HUES48 (cell line): Measurements from ENCODE around the gene DAP.

Source experiments
- H3K27ac ChIP-seq: one replicate; pipeline ENCODE4 v1.7.0; 2013; ENCODE audit warnings: low read depth, low read length, inconsistent platforms
- H3K27me3 ChIP-seq: 2 replicates; pipeline ENCODE4 v1.6.1; 2013; ENCODE audit warnings: mild to moderate bottlenecking, low read length; ENCODE audit not compliant: control insufficient read depth, insufficient read depth
- H3K36me3 ChIP-seq: 2 replicates; pipeline ENCODE4 v1.6.1; 2013; ENCODE audit warnings: low read length; ENCODE audit not compliant: control insufficient read depth, insufficient read depth
- H3K4me1 ChIP-seq: 2 replicates; pipeline ENCODE4 v1.6.1; 2013; ENCODE audit warnings: mild to moderate bottlenecking, low read length; ENCODE audit not compliant: control insufficient read depth, insufficient read depth
- H3K4me3 ChIP-seq: 2 replicates; pipeline ENCODE4 v1.5.1; 2013; ENCODE audit warnings: mild to moderate bottlenecking, low read depth, low read length
- H3K9ac ChIP-seq: 2 replicates; pipeline ENCODE4 v1.6.1; 2013; ENCODE audit warnings: mild to moderate bottlenecking, low read depth, low read length, moderate library complexity
- H3K9me3 ChIP-seq: 2 replicates; pipeline ENCODE4 v1.6.1; 2013; ENCODE audit warnings: low read length; ENCODE audit not compliant: control insufficient read depth, insufficient read depth

DAP gene

DNA sequence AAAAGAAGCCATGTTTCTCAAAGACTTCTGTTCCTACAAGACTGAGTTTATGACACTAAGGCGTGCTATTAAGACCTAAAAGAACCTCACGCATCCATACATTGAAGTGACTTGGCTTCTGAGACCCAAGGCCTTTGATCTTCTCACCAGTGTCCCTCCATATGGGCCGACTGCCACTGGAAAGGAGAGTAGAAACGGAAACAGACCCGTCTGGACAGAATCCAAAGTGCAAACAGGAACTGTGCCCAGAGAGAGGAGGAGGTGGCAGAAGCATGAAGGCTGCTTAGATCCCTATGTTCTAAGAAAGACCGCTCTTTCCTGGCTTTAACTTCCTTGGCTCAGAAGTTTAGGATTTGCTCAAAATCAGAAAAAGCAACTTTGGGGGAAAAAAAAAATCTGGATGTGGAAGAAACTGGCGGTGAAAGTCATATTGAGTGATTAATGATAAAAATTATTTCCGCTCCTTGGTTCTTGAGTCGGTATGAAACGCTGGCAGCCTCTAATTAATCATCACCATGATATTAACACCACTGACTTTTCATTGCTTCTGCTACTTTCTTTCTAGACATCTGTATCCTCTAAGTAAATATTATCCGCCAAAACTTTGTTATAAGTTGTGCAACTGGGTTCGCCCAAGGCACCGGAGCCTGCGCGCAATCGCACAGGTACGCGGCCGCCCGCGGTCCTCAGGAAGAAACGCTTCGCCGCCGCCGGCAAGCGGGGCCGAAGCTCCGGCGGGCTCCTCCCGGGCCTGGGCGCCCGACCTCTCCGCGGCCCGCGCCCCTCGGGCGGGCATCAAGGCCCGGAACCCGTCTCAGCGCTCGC, 726 bp downstream of the DAP start:
- peak overlapping the region; percentile 73 for H3K27ac ChIP-seq
- peak overlapping the region; percentile 78 for H3K4me3 ChIP-seq
- H3K36me3 ChIP-seq: no peaks in the 10 kb centered on the region; the same call in 1 of the 2 replicates
- peak overlapping the region; percentile 33 for H3K9ac ChIP-seq
- H3K27me3 ChIP-seq: peaks cover 8% of the 10 kb centered on the region
- H3K9me3 ChIP-seq: no peaks in the 10 kb centered on the region
- H3K4me1 ChIP-seq: peaks cover 9% of the 10 kb centered on the region

DNA sequence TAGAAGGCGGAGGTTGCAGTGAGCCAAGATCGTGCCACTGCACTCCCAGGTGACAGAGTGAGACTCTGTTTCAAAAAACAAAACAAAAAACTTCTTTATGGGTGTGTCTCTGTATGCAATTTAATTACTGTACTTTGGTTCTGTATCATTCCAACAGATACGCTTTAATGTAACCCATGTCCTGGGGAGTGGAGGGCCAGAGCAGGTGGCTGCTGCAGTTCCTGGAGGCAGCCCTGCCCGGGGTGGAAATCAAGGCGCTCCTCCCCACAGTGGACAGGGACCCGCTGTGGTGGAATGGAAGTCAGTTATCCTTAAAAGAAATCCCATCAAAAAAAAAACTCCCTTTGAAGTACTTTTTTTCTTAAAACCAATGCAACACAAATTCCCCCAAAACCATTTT, 1.9 kb downstream of the DAP start:
- Histone ChIP-seq H3K4me1 (peaks cover 9% of the 10 kb centered on the region), H3K9ac (no peak overlapping the region), H3K4me3 (no peak overlapping the region), H3K27me3 (peaks cover 8% of the 10 kb centered on the region), H3K9me3 (no peaks in the 10 kb centered on the region), H3K27ac (no peak overlapping the region), H3K36me3 (no peaks in the 10 kb centered on the region; the same call in 1 of the 2 replicates)

DNA sequence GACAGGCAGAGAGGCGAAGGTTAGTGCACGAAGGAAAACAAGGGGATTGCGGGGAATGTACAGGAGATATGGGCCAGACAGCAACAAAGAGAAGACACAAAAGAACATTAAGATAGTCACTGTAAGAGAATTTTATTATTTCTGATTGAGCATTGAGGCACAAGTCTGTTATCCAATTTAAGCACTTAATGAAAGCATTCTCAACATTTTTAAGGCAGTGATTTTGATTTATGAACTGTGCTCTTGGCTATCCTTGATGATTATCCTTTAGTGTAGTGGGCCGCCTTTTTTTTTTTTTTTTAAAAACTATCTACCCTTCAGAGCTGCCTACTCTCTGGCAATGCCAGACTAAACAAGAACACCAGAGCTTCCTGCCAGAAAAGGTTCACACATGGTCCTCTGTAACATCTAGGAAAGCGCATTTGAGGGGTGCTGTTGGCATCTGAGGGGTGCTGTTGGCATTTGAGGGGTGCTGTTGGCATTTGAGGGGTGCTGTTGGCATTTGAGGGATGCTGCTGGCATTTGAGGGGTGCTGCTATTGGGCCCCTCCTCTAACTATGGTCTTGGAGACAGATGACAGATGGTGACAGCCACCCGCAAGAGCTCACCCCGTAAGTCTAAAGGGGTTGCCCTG, 3.0 kb downstream of the DAP start:
- no peaks in the 10 kb centered on the region for H3K9me3 ChIP-seq
- H3K27me3 ChIP-seq: peaks cover 8% of the 10 kb centered on the region
- H3K4me1 ChIP-seq: peaks cover 9% of the 10 kb centered on the region
- no peaks in the 10 kb centered on the region; the same call in 1 of the 2 replicates for H3K36me3 ChIP-seq
- H3K27ac ChIP-seq: no peak overlapping the region
- H3K9ac ChIP-seq: no peak overlapping the region
- H3K4me3 ChIP-seq: no peak overlapping the region

DNA sequence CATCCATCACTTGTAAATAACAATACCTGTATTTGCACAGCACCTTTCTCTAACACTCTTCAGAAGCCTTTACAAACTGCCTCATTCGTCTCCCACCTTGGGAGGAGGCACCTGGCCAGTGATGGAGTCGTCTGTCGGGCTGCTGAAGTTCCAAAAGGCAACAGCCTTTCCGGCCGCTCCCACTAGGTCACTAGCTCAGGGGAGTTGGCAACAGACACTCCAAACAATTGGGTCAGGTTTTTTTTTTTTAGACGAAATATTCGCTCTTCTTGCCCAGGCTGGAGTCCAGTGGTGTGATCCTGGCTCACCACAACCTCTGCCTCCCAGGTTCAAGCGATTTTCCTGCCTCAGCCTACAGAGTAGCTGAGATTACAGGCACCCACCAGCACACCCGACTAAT, 4.0 kb downstream of the DAP start:
- Histone ChIP-seq H3K36me3 (no peaks in the 10 kb centered on the region; the same call in 1 of the 2 replicates), H3K27ac (no peak overlapping the region), H3K9ac (no peak overlapping the region), H3K4me1 (peaks cover 4% of the 10 kb centered on the region), H3K4me3 (no peak overlapping the region), H3K9me3 (no peaks in the 10 kb centered on the region), H3K27me3 (peaks cover 2% of the 10 kb centered on the region)

DNA sequence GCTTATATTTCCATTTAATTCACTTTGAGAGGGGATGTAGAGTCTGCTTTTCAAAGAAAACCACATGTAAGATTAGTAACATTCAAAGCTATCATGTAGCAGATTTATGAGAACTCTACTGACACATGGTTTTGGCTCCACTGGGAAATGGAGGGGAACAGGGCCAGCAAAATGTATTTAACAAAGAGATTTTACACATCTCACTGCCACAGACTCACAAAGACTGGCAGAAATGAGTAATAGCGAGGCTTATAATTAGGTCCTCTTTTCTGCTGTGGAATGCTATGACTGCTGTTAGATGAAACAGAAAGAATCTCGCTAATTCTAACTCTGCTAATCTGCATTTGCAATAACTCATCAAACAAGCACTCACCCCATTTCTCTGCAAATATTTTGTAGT, 4.5 kb downstream of the DAP start:
- Histone ChIP-seq H3K9ac (no peak overlapping the region), H3K9me3 (no peaks in the 10 kb centered on the region), H3K27me3 (no peaks in the 10 kb centered on the region), H3K36me3 (no peaks in the 10 kb centered on the region; the same call in 1 of the 2 replicates), H3K4me1 (no peaks in the 10 kb centered on the region; the same call in 1 of the 2 replicates), H3K27ac (no peak overlapping the region), H3K4me3 (no peak overlapping the region)

DNA sequence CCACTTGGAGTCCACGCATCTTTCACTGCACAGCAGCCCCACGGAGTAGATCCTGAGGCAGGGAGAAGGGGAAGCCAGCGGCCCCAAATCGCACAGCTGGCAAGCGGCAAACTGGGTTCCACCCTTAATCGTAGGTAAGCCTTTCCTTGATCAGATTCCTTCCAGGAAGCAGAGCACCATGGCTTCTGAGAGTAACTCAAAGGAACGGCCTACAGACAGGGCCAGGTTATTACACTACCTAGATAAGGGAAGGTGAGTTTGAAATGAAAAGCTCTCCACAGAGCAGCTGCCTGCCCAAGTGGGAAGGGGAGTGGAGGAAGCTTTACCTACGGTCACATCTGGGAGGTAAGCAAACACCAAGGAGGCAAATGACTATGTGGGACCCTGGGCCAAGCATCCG, 7.9 kb downstream of the DAP start:
- H3K4me1 ChIP-seq: no peaks in the 10 kb centered on the region
- no peaks in the 10 kb centered on the region for H3K9me3 ChIP-seq
- no peak overlapping the region for H3K9ac ChIP-seq
- H3K27ac ChIP-seq: no peak overlapping the region
- H3K27me3 ChIP-seq: no peaks in the 10 kb centered on the region
- H3K4me3 ChIP-seq: no peak overlapping the region
- H3K36me3 ChIP-seq: no peaks in the 10 kb centered on the region; the same call in 1 of the 2 replicates

DNA sequence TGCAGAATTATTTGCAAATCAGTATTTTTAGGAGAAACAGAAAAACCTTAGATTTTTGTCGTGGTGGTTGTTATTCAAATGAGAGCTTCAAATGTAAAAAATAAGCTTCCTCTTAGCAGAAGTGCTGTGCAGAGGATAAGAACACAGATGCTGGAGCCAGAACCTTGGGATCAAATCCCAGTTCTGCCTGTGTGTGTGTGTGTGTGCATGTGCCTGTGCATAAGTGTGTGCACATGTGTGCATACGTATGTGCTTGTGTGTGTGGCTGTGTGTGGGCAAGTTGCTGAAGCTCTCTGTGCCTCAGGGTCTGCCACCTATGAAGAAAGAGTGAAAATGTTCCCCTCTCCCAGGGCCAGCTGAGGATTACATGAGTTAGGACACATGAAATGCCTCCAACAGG, 8.6 kb downstream of the DAP start:
- no peak overlapping the region for H3K27ac ChIP-seq
- no peak overlapping the region for H3K9ac ChIP-seq
- peaks cover 5% of the 10 kb centered on the region for H3K36me3 ChIP-seq
- no peaks in the 10 kb centered on the region for H3K27me3 ChIP-seq
- no peak overlapping the region for H3K4me3 ChIP-seq
- no peaks in the 10 kb centered on the region for H3K9me3 ChIP-seq
- H3K4me1 ChIP-seq: no peaks in the 10 kb centered on the region

DNA sequence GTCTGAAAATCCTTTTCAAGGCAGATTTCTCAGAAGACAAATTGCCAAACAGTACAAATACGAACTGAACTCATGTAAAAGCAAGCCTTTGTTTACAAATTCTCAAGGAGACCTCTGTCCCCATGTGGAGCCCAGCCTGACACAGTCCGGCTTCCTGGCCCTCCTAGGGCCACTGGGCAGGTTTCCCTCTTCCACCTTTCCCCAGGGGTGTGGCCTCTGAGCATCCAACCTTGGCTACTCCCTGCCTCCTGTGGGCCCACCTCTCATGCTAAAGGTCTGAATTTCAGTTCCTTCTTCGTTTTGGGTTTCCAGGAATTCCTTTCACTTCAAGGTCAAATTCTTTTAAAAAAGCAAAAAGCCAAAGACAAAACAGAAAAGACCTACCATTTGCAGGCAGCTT, 10.1 kb downstream of the DAP start:
- H3K27ac ChIP-seq: no peak overlapping the region
- no peak overlapping the region for H3K9ac ChIP-seq
- H3K4me1 ChIP-seq: no peaks in the 10 kb centered on the region
- no peak overlapping the region for H3K4me3 ChIP-seq
- H3K36me3 ChIP-seq: peaks cover 18% of the 10 kb centered on the region
- no peaks in the 10 kb centered on the region for H3K9me3 ChIP-seq
- no peaks in the 10 kb centered on the region for H3K27me3 ChIP-seq

DNA sequence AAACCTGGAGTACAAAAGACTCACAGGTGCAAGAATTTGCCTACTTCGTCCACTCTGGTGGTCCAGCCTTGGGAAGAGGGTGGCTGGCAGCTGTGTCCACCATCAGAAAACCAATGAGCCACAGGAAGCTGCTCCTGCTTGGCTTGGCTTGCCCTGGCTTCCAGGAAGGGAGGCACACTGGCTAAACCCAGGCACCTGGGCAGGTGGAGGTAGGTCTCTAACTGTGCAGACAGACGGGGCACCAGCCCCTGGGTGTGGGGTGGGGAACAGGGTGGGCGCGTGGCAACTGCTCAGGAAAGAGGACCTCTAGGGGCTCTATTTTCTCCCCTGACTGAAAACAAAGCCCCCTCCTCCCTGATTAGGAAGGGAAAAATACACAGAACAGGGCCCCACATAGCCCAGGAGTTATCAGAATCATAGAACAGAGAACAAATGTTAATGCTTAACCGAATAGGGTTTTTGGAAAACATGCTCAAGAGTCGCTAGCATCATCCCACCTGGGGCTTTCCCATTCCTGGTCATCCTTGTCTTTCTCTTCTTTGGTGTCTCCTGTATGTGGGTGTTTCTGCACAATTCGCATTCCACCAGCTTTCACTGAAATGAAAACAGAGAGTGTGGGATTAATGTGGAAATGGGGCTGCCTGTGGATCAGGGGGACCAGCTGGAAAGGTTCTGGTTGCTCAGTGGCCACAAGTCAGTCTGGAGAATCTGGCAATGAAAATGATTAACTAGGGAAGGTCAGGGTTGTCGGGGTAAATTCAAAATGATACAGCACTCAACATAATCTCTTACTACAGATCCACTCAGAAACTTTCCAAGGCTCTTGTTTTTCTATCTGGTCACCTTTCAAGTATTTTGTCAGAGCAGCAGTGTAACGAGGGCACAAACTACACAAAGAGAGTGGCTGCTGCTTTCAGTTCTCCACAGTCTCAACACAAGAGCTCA, 13.1 kb downstream of the DAP start:
- Histone ChIP-seq H3K27me3 (no peaks in the 10 kb centered on the region), H3K4me1 (no peaks in the 10 kb centered on the region), H3K4me3 (no peak overlapping the region), H3K9ac (no peak overlapping the region), H3K36me3 (peaks cover 39% of the 10 kb centered on the region), H3K27ac (no peak overlapping the region), H3K9me3 (no peaks in the 10 kb centered on the region)

DNA sequence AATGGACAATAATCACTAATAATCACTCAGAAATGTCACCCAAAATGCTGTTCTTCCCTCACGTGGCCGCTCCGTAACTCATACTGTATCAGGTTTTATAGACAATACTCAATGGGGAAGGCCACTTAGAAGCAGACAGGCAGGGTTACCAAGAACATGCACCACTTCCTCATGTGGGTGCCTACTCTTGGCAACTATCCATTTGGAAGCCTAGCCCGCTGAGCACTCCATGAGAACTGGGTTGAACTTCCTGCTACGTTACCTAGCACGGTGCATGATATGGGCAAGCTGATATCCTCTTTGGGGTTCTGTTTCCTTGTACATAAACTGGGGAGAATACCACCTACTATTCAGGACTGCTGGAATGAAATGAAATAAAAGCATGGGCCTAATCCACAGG, 14.3 kb downstream of the DAP start:
- Histone ChIP-seq H3K9me3 (no peaks in the 10 kb centered on the region), H3K4me1 (no peaks in the 10 kb centered on the region), H3K4me3 (no peak overlapping the region), H3K27ac (no peak overlapping the region), H3K36me3 (peaks cover 39% of the 10 kb centered on the region), H3K9ac (no peak overlapping the region), H3K27me3 (no peaks in the 10 kb centered on the region)
